ENCODE results near the gene TRPM1.

TRPM1 gene

GRCh38 chr15:31013863-31014607 is 87.5 kb downstream of the TRPM1 start:
- DNase-seq: no peak

DNA sequence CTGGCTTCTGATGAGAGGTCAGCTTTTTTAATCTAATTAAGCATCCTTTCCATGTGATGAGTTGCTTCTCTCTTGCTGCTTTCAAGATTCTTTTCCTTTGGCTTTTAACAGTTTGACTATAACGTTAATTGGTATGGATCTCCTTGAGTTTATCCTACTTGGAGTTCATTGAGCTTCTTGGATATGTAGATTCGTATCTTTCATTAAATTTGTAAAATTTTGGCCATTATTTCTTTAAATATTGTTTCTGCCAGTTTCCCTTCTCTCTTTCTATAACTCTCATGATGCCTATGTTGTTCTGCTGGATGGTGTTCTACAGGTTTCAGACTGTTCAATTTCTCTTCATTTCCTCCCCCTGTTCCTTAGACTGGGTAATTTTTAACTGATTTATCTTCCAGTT is 89.1 kb downstream of the TRPM1 start:
- no peak for DNase-seq

DNA sequence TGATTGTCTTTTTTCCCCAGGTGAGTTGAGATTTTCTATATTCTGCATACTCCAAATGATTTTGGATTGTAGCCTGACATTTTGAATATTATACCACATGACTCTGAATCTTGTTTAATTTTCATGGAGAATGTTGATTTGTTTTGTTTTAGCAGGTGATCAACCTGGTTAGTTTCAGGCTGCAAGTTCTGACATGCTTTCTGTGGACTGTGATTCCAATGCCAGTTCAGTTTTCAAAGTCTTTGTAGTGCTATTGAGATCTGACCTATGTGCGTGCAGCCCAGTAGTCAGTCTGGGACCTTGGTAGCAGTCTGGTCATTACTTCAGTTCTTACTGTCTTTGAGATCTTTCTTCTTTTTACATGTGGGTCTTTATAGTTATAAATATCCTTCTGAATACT is 91.5 kb downstream of the TRPM1 start:
- DNase-seq: no peak

DNA sequence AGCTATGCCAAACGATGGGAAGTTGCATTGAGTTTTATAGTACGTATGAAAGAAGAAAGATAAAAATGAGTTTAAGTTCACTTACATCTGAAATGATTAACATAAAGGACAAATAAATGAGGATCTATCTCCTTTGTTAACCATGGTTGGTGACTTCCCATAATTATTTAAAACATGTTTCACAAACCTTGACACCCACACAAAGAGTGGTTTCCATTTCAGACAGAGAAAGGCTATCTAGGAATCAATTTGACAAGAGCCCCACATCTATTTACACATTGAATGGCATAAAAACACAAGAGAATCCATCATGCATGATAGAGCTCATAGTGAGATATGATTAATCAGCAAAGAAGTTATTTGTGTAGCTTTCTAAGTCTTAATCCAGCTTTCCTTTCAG is 95.9 kb downstream of the TRPM1 start:
- DNase-seq: no peak

GRCh38 chr15:31004220-31004733 is 97.2 kb downstream of the TRPM1 start:
- DNase-seq: no peak

DNA sequence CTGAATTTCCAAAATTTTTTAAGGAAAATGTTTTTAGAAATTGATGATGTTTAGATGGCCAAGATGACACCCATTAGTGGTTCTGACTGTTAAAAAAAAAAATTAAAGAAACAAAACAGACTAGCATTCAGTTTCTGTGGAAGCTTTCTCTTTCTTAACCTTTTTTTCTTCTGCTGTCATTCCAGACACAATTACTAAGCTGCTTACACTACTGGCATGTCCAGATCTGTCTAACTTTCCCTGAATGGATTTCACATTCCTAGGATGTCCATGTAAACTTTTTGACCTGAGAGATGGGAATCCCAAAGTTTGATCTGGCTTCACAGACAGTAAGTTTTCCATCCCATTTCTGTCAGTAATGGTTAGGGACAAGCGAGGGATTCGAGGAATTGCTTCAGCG is 99.8 kb downstream of the TRPM1 start:
- no peak for DNase-seq

DNA sequence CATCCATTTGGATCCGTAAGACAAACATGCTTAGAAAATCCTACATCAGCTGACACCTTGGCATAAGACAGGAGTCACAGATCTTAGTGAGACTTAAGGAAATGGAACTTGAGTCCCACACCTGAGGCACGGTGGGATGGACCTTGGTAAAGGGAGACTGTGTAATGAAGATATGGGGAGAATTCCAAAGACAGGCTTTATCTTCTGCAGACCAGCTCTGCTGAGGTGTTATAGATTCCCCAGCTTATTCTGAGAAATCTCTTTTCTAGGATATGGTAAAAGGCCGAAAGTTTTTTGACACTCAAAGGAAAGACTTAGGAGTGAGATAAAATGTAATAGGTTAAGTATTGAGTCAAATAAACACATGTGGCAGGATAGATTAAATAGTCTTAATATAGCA is 101.8 kb downstream of the TRPM1 start:
- DNase-seq: no peak

- DNase-seq: no peak
Measured at GRCh38 chr15:30997270-30997669, 104.3 kb downstream of the TRPM1 start.

DNA sequence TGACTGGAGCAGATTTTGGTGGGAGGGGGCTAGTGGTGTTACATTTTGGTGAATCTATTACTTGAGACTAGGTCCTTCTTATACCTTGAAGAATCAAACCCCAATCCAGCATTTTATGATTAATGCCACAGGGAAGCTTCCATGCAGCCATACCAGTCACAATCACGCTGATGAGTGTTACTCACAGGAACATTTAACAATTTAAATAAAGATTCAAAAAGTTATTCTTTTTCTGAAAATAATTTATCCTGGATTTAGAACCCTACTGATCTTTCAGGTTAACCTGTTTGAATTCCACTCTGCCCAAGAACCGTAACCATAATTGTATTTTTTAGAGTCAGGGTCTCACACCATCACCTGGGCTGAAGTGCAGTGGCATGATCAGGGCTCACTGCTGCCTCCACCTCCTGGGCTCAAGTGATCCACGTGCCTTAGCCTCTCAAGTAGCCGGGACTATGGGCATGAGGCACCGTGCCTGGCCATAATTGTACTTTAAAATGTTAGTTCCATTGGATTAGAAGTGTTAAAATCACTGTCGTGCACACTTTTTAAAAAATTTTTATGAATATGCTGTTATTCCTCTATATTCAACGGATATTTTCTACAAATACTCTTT is 109.2 kb downstream of the TRPM1 start:
- DNase-seq: peak in 1 of 2 experiments; percentile 1

- DNase-seq: peak; percentile 13 to 55
Measured at GRCh38 chr15:30991255-30992235, 110.0 kb downstream of the TRPM1 start, which contains the start of gene MTMR10. Gene MTMR10, minus strand, starts transcription at chr15:30991628. Its CDS starts 122 bp downstream, at chr15:30991506.

- no peak for DNase-seq
Measured at GRCh38 chr15:30990446-30991254, 110.9 kb downstream of the TRPM1 start.

- no peak for DNase-seq
Measured at GRCh38 chr15:30990036-30990435, 111.5 kb downstream of the TRPM1 start.

- DNase-seq: no peak
Measured at GRCh38 chr15:30985081-30985531, 116.4 kb downstream of the TRPM1 start.

GRCh38 chr15:30984542-30984941 is 117.0 kb downstream of the TRPM1 start:
- DNase-seq: no peak

GRCh38 chr15:30984118-30984517 is 117.4 kb downstream of the TRPM1 start:
- DNase-seq: no peak

GRCh38 chr15:30979457-30979856 is 122.1 kb downstream of the TRPM1 start:
- no peak for DNase-seq

DNA sequence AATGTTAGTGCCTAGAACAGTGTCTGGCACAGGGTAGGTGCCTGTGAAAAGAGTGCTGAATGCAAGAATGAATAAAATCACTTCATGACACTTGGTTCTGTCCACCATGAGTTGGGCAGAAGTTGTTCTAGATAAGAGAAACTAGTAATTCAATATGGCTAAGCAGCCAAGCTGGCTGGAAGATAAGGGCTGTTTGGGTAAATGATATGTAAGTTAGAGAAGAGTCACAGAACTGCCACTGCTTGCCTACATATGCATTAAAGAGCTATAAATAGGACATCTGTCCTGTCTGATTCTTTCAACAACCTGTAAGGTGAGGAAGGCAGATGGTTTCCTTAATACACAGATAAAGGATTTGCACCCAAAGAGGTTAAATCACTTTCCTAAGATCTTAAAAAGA is 123.2 kb downstream of the TRPM1 start:
- no peak for DNase-seq

DNA sequence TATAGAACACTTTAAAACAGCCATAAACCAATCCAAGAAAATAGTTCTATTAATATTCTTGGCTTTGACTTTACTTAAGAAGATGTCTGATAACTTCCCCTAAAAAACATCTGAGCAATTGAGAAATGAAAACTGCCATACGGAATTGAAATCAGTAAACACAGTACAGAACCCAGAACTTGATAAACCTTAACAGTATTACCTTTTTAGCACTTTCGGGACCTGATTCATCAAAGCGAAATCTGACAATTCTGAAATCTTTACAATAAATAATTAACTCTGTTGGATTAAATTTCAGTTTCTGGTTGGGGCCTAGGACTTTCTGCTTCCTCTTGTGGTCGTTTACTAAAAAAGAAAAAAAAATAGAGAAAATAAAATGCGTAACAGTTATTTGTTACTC is 127.4 kb downstream of the TRPM1 start:
- DNase-seq: no peak

- no peak for DNase-seq
Measured at GRCh38 chr15:30973379-30973778, 128.1 kb downstream of the TRPM1 start.

DNA sequence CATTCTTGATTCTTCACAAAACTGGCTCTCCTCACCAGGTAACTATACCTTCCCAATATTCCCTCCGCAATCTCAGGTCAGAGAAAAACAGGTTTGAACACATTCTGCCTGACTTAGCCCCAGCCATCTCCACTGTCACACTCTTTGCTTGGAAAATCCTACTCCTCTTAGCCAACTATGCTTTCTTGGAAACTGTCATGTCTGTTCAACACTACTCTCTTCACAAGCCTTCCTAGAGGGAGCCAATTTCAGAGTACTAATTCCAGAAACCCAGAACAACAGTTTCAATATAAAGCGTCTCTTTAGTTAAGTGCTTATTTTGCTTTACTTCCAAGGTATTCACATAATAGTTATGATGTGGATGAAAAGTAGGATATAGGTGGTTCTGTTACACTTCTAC is 131.8 kb downstream of the TRPM1 start:
- DNase-seq: no peak

GRCh38 chr15:30963681-30964080 is 137.8 kb downstream of the TRPM1 start:
- DNase-seq: no peak

DNA sequence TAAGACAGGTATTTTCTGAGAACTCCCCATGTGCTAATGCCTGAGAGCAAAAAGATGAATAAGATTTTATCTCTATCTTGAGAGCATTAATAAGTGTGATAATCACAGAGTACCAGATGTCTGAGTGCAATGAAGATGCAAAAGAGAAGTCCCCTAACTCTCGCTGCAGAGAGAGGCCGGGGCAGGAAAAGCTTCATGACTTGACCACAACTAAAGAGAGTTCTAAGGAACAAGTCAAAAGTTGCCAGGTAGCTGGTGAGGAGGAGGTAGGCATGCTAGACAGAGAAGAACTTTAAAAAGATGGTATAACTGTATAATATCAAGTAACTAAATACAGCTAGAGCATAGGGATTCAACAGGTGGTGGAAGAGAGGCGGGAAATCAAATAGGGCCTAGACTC is 138.9 kb downstream of the TRPM1 start:
- DNase-seq: no peak

Measured in NCI-H1930 (cell line).